HG03457 (cell line): ENCODE data around the gene TRPM3.

Experiments
- ATAC-seq: cut with Tn5 transposase; IDR thresholded peaks from one replicate; pipeline ENCODE4 v1.9.1; 2021; ENCODE audit warnings: moderate number of reproducible peaks; ENCODE audit not compliant: unreplicated experiment

TRPM3 gene

GRCh38 chr9:70564468-70565335 is 556.7 kb downstream of the TRPM3 start:
- no peak for ATAC-seq

GRCh38 chr9:70563431-70564204 is 557.8 kb downstream of the TRPM3 start:
- ATAC-seq = peak; percentile 96

GRCh38 chr9:70563010-70563409 is 558.4 kb downstream of the TRPM3 start:
- ATAC-seq = no peak

GRCh38 chr9:70561786-70562395 is 559.5 kb downstream of the TRPM3 start:
- ATAC-seq = no peak

GRCh38 chr9:70561111-70561510 is 560.3 kb downstream of the TRPM3 start:
- no peak for ATAC-seq

- ATAC-seq = no peak
These were observed 562.3 kb downstream of the TRPM3 start for GRCh38 chr9:70559102-70559501.

- peak; percentile 97 for ATAC-seq
These were observed 563.6 kb downstream of the TRPM3 start for GRCh38 chr9:70557661-70558369.

GRCh38 chr9:70556771-70557170 is 564.6 kb downstream of the TRPM3 start:
- ATAC-seq = no peak

- ATAC-seq = no peak
These were observed 566.5 kb downstream of the TRPM3 start for GRCh38 chr9:70554881-70555280.

GRCh38 chr9:70553707-70554673 is 567.4 kb downstream of the TRPM3 start:
- no peak for ATAC-seq

- ATAC-seq = no peak
These were observed 568.9 kb downstream of the TRPM3 start for GRCh38 chr9:70552561-70552960.

- ATAC-seq = no peak
These were observed 569.6 kb downstream of the TRPM3 start for GRCh38 chr9:70551801-70552200.

- no peak for ATAC-seq
These were observed 570.0 kb downstream of the TRPM3 start for GRCh38 chr9:70551396-70551795.

- ATAC-seq = no peak
These were observed 571.5 kb downstream of the TRPM3 start for GRCh38 chr9:70549926-70550325.

- no peak for ATAC-seq
These were observed 579.0 kb downstream of the TRPM3 start for GRCh38 chr9:70542311-70542931.

GRCh38 chr9:70540016-70540415 is 581.4 kb downstream of the TRPM3 start:
- ATAC-seq = no peak

GRCh38 chr9:70539526-70539925 is 581.9 kb downstream of the TRPM3 start:
- ATAC-seq = no peak

- no peak for ATAC-seq
These were observed 582.4 kb downstream of the TRPM3 start for GRCh38 chr9:70539001-70539400.

GRCh38 chr9:70537084-70537483 is 584.3 kb downstream of the TRPM3 start:
- no peak for ATAC-seq
